Measurements from ENCODE around the gene URB1.

The URB1 gene

DNA sequence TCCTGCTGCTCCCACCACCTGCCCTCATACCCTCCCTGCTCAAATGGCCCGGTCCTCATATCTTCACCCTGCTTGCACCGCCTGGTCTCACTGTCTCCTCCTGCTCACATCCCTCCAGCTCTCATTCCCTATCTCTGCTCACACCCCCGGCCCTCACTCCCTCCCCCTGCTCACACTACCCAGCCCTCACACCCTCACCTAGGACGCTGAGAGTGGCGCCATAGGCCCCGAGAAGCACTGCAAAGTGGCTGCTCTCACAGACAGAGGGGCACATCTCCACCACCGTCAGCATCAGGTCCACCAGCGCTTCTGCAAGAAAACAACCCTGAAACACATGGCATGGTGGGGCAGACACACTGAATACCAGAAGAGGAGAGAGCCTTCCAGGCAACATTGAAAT is 55.6 kb downstream of the URB1 start:
- Histone ChIP-seq H3K36me3 (ENCODE audit: insufficient read depth, low read length) (peaks cover 69% of the 10 kb centered on the region), H2AFZ (ENCODE audit: low read depth, low read length) (no peak overlapping the region)

DNA sequence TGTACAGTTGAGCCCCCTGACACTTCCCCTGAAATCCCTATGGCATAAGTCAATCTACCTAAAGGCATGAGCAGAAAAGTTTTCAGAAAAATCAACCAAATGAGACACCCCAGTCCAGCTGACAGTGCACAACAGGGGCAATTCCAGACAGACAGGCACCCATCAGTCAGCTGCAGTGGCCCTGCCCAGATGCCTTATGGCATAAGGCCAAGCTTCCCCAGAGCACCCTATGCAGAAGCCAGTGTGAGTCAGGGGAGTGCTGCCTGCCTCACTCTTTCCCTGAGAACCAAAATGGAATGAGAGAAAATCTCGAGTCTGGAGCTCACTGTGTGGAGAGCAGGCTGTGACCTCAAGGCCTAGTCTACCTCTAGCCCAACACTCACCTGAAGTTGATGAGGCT is 56.1 kb downstream of the URB1 start:
- Histone ChIP-seq H3K9me3 (ENCODE audit: low read length) (peaks cover 7% of the 10 kb centered on the region), H3K4me1 (ENCODE audit: insufficient read depth, low read length) (peaks cover 5% of the 10 kb centered on the region), H2AFZ (ENCODE audit: low read depth, low read length) (no peak overlapping the region), H3K36me3 (ENCODE audit: insufficient read depth, low read length) (peaks cover 69% of the 10 kb centered on the region), H3K4me3 (ENCODE audit: low read length) (no peak overlapping the region), H3K27me3 (ENCODE audit: insufficient read depth, low read length) (no peaks in the 10 kb centered on the region)

More for the DNA sequence above, 55.6 kb downstream of the URB1 start:
- H3K4me1 ChIP-seq (ENCODE audit: insufficient read depth, low read length): no peaks in the 10 kb centered on the region
- H3K9me3 ChIP-seq (ENCODE audit: low read length): peaks cover 7% of the 10 kb centered on the region
- H3K27me3 ChIP-seq (ENCODE audit: insufficient read depth, low read length): no peaks in the 10 kb centered on the region
- H3K4me3 ChIP-seq (ENCODE audit: low read length): no peak overlapping the region

DNA sequence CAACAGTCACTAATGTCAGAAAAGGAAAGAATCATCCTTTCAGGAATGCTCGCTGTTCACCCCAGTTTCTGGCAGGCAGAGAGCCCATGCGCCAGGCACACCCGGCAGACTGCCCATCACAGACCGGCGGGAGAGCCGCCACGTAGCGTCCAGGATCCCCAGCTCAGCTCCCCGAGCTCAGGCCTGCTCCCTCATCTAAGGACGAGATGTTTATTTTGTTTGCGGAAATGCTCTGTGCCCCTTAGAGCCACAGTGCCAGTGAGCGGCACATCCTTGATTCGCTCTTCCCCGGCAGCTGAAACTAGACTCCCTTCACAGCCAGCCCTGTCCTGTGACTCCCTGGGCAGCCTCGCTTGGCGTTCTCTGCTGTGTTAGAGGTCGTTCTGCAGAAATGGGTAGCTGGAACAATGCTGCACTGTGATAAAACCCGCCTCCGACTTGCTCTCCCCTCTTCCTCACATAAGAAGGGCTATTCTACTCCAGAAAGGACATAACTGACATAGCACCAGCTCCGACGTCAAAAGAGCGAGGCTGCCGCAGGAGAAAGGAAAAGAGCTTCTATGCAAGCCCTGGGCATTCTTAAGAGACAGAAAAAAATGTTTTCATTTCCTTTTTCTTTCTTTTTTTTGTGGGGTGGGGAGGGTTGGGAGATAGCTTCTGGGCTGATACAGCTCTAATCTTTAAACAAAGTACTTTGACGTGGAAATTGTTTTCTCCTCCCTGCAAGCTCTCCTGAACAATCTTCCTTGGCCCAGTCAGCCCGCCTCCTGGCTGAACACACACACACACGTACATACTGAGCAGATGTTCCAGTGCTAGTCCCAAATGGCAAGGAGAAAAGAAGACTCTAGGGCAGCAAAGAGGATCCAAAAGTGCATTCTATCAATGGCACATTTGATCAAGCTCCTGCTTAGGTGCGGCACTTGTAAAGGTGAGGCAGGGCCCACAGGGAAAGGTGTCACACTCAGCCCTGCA is 56.9 kb downstream of the URB1 start:
- Histone ChIP-seq H3K36me3 (ENCODE audit: insufficient read depth, low read length) (peaks cover 66% of the 10 kb centered on the region), H3K4me3 (ENCODE audit: low read length) (no peak overlapping the region)

DNA sequence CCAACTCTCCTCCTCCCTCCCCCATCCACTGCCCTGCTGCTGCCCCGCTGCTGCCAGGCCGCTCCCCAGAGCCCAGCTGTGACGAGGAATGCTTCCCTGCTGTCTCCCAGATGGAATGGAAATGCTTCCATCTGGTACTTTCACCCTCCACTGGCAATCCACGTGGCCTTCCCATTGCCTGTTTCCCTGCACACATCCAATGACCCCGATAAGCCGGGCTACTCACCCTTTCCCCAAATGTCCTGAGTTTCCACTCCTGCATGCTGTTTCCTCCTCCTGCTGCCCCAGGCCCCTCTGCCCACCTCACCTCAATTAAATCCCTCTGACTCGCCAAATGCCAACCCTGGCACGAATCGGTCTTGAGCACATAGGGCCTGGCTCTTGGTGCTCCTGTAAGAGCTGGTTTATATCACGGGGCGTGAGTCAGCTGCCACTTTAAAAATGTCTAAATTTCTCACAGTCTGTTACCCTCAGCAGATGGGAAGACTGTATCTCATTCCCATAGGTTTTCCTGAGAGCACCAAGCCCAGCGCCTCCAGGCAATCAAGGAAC is 57.8 kb downstream of the URB1 start:
- H3K27me3 ChIP-seq (ENCODE audit: insufficient read depth, low read length): no peaks in the 10 kb centered on the region
- H3K36me3 ChIP-seq (ENCODE audit: insufficient read depth, low read length): peaks cover 59% of the 10 kb centered on the region
- H2AFZ ChIP-seq (ENCODE audit: low read depth, low read length): no peak overlapping the region

More for the DNA sequence above, 56.9 kb downstream of the URB1 start:
- Histone ChIP-seq H3K9me3 (ENCODE audit: low read length) (peaks cover 7% of the 10 kb centered on the region), H2AFZ (ENCODE audit: low read depth, low read length) (no peak overlapping the region), H3K27me3 (ENCODE audit: insufficient read depth, low read length) (no peaks in the 10 kb centered on the region), H3K4me1 (ENCODE audit: insufficient read depth, low read length) (peaks cover 13% of the 10 kb centered on the region)

DNA sequence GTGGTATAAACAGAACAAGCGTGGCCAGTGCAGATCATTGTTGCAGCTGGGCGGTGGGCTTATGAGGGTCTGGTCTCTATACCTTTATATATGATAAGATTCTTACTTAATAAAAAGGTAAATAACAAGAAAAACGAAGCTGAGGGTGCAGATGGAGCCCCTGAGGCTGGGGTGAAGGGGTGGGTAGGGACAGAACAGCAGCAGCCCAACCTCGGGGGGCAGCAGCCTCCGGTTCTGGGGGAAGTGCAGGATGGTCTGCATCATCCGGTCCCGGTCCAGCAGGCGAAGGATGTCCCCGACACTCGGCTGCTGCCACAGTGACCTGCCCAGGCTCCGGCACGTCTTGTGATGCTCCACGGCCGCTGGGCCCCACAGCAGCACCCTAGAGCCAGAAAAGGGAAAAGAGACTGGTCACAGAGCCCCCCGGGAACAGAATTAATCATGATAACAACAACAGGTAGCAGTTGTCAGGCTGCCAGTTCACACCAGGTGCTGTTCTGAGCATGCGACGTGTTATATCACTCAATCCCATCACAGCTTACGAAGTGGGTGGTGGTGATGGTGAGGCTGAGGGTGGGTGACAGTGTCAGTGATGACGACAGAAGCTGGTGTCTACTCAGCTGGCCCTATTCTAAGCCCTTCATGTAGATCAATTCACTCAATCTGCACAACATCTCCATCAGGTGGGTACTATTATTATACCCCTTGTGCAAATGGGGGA is 58.7 kb downstream of the URB1 start:
- Histone ChIP-seq H3K9me3 (ENCODE audit: low read length) (peaks cover 7% of the 10 kb centered on the region), H3K36me3 (ENCODE audit: insufficient read depth, low read length) (peaks cover 57% of the 10 kb centered on the region), H3K27me3 (ENCODE audit: insufficient read depth, low read length) (no peaks in the 10 kb centered on the region), H3K4me1 (ENCODE audit: insufficient read depth, low read length) (peaks cover 23% of the 10 kb centered on the region), H2AFZ (ENCODE audit: low read depth, low read length) (no peak overlapping the region), H3K4me3 (ENCODE audit: low read length) (no peak overlapping the region)

More for the DNA sequence above, 57.8 kb downstream of the URB1 start:
- Histone ChIP-seq H3K9me3 (ENCODE audit: low read length) (peaks cover 7% of the 10 kb centered on the region), H3K4me3 (ENCODE audit: low read length) (no peak overlapping the region), H3K4me1 (ENCODE audit: insufficient read depth, low read length) (peaks cover 21% of the 10 kb centered on the region)

DNA sequence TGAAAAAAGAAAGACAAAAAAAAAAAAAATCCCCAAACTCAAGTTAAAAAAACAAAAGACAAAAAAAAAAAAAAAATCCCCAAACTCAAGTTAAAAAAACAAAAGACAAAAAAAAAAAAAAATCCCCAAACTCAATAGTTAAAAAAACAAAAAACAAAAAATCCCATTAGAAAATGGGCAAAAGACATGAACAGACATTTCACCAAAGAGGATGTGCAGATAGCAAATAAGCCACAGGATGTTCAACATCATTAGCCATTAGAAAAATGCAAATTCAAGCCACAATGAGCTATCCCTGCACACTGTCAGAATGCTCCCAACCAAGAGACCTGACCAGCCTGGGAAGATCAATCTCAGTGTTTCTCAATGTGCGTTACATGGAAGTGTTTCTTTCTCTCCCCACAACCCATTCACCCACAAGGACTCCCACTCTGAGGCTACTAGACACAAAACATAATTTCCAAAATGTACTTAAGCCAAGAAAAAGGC is 60.3 kb downstream of the URB1 start:
- Histone ChIP-seq H2AFZ (ENCODE audit: low read depth, low read length) (no peak overlapping the region), H3K27me3 (ENCODE audit: insufficient read depth, low read length) (no peaks in the 10 kb centered on the region), H3K4me1 (ENCODE audit: insufficient read depth, low read length) (peaks cover 23% of the 10 kb centered on the region), H3K4me3 (ENCODE audit: low read length) (no peak overlapping the region), H3K36me3 (ENCODE audit: insufficient read depth, low read length) (peaks cover 49% of the 10 kb centered on the region), H3K9me3 (ENCODE audit: low read length) (peaks cover 7% of the 10 kb centered on the region)

DNA sequence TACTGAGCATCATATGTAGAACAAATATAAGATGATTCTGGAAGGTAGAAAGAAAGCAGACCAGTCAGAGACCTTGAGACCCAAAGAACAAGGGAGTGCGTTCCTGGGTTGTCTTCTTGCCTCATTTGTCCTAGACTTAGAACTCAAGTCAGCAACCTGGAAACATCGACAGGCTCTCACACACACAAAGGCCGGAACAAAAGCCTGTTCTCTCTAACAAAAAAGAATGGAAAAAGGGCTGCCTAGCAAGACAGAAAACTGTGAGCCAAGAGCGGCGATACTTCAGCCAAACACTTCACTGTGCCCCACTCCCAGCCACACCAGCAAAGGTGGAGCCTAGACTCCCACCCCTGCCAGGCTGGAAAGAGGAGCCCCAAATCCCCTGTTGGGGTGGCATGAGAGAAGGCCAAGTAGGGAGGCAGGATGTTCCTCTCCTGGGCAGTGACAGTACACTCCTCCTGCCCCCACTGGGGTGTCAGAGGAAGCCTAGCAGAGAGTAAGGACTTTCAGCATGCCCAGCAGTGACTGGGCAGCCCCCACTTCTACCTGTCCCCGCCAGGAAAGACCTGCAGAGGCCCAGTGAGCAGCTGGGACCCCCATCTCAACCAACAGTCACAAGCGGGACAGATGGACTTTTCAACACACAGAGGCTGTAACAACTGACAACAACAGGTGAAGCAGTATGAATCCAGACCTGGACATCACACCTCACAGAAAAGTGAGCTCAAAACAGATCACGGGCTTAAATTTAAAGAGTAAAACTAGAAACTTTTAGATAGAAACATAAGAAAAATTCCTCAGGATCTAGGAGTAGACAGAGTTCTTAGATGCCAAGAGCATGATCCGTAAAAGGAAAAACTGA is 61.1 kb downstream of the URB1 start:
- H3K4me3 ChIP-seq (ENCODE audit: low read length): no peak overlapping the region

DNA sequence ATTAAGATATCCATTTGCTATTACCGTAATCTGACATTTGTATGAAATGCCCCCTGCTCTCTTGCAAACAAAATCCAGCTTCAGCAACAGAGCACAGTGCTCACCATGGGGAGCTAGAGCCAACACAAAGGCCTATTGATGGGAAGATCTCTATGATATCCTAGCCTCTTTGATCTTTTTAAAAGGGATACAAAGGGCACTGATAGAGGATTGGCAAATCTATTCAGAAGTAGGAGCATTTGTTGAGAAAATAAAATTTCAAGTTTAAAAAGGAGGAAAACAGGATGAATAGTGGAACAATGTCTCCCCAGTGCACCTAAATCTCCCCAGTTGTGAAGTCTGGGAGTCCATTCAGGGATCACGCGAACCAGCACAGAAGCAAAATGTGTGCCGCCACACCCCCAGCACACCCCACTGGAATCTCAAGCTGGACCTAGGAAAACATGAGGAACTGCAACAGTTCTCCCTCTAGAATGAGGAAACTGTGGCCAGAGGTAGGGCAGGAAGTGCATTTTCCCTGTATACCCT is 62.0 kb downstream of the URB1 start:
- peaks cover 41% of the 10 kb centered on the region for H3K36me3 ChIP-seq (ENCODE audit: insufficient read depth, low read length)
- no peak overlapping the region for H2AFZ ChIP-seq (ENCODE audit: low read depth, low read length)
- H3K4me3 ChIP-seq (ENCODE audit: low read length): no peak overlapping the region
- H3K27me3 ChIP-seq (ENCODE audit: insufficient read depth, low read length): no peaks in the 10 kb centered on the region
- H3K9me3 ChIP-seq (ENCODE audit: low read length): peaks cover 7% of the 10 kb centered on the region
- peaks cover 23% of the 10 kb centered on the region for H3K4me1 ChIP-seq (ENCODE audit: insufficient read depth, low read length)

More for the DNA sequence above, 61.1 kb downstream of the URB1 start:
- Histone ChIP-seq H3K9me3 (ENCODE audit: low read length) (peaks cover 7% of the 10 kb centered on the region), H2AFZ (ENCODE audit: low read depth, low read length) (no peak overlapping the region), H3K4me1 (ENCODE audit: insufficient read depth, low read length) (peaks cover 23% of the 10 kb centered on the region), H3K36me3 (ENCODE audit: insufficient read depth, low read length) (peaks cover 43% of the 10 kb centered on the region), H3K27me3 (ENCODE audit: insufficient read depth, low read length) (no peaks in the 10 kb centered on the region)

DNA sequence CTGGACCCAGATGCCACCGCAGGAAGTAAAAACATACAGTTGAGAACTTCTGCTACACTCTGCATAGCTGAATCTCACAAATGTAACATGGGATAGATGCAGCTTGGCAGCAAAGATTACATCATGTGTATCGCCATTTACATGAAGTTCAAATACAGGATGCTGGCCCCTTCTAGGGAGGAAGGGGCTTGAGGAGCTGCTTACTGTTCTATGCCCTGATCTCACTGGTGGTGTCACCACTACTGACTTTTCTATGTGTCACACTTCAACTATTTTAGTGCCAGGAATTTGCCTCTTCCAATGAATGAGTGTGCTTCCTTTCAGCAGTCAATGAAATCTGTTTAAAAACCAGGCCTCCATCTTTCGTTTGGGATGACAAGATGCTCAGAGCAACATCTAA is 63.0 kb downstream of the URB1 start:
- Histone ChIP-seq H3K27me3 (ENCODE audit: insufficient read depth, low read length) (no peaks in the 10 kb centered on the region), H2AFZ (ENCODE audit: low read depth, low read length) (no peak overlapping the region)

DNA sequence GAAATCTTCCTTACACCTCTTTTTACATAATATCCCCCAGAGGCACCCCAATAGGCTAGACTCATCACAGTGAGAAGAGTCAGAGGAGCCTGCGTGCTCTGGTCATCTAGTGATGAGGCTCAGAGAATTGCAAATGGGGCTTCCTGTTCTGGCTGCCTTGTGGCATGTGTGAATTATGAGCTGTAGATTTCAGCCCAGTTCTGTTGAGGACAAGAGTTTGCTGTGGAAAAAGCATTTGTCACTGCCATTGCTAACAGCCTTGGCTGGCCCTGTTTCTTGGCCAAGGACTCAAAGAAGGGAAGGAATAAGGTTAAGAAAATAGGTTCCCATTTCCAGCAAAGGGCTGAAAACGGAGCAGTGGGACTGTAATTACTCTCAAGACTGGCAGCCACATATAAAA is 63.5 kb downstream of the URB1 start:
- peaks cover 42% of the 10 kb centered on the region for H3K36me3 ChIP-seq (ENCODE audit: insufficient read depth, low read length)
- H2AFZ ChIP-seq (ENCODE audit: low read depth, low read length): no peak overlapping the region
- no peaks in the 10 kb centered on the region for H3K27me3 ChIP-seq (ENCODE audit: insufficient read depth, low read length)
- peaks cover 23% of the 10 kb centered on the region for H3K4me1 ChIP-seq (ENCODE audit: insufficient read depth, low read length)
- peaks cover 7% of the 10 kb centered on the region for H3K9me3 ChIP-seq (ENCODE audit: low read length)
- H3K4me3 ChIP-seq (ENCODE audit: low read length): no peak overlapping the region

More for the DNA sequence above, 63.0 kb downstream of the URB1 start:
- Histone ChIP-seq H3K9me3 (ENCODE audit: low read length) (peaks cover 7% of the 10 kb centered on the region), H3K36me3 (ENCODE audit: insufficient read depth, low read length) (peaks cover 42% of the 10 kb centered on the region), H3K4me3 (ENCODE audit: low read length) (no peak overlapping the region), H3K4me1 (ENCODE audit: insufficient read depth, low read length) (peaks cover 23% of the 10 kb centered on the region)

DNA sequence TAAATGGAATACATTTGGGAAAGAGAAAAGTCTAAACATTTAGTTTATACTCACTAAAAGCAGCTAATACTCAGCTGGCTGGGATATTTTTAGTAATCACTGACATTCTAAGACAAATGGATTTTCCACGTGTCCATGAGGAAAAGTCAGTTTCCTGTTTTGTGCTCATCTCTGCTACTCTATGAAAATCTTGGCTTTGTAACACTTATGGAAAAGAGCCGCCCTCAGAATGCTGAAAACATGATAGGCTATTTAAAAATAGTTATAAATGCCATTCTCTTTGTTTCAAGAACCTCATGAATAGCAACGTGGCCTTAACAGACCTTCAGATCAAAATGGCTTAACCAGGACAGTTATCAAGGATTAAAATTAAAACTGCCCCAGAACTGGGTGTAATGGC is 64.2 kb downstream of the URB1 start:
- H3K36me3 ChIP-seq (ENCODE audit: insufficient read depth, low read length): peaks cover 41% of the 10 kb centered on the region
- H3K9me3 ChIP-seq (ENCODE audit: low read length): peaks cover 7% of the 10 kb centered on the region
- no peak overlapping the region for H3K4me3 ChIP-seq (ENCODE audit: low read length)
- H3K27me3 ChIP-seq (ENCODE audit: insufficient read depth, low read length): no peaks in the 10 kb centered on the region
- peaks cover 23% of the 10 kb centered on the region for H3K4me1 ChIP-seq (ENCODE audit: insufficient read depth, low read length)
- H2AFZ ChIP-seq (ENCODE audit: low read depth, low read length): no peak overlapping the region

DNA sequence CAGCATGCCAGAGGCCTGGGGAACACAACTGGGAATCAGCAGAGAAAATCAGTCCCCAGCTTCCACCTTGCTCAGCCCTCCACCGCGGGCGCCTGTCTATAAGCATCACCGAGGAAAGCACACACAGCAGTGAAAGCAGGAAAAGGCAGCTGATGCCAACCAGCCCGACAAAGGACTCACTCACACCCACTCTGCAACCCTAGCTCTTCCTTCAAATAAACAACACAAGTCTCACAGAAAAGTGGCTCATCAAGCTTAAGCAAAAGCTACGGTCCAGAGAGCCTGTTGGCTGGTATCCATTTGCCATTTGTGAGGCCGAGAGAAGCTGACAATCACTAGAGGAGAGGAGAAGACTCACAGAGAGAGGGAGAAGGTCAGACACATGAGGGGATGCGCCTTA is 67.1 kb downstream of the URB1 start:
- H3K36me3 ChIP-seq (ENCODE audit: insufficient read depth, low read length): peaks cover 61% of the 10 kb centered on the region
- peaks cover 8% of the 10 kb centered on the region for H3K4me1 ChIP-seq (ENCODE audit: insufficient read depth, low read length)

More for the DNA sequence above, 67.1 kb downstream of the URB1 start:
- Histone ChIP-seq H2AFZ (ENCODE audit: low read depth, low read length) (no peak overlapping the region), H3K27me3 (ENCODE audit: insufficient read depth, low read length) (no peaks in the 10 kb centered on the region), H3K4me3 (ENCODE audit: low read length) (no peak overlapping the region), H3K9me3 (ENCODE audit: low read length) (no peaks in the 10 kb centered on the region)
